ENCODE measurements around the gene CD300E.
"Not testable (repeated sequence)": the region's sequence is repeated elsewhere in the genome, so short reads cannot be mapped to it uniquely, and the experiment has no call there.

CD300E gene, protein sequence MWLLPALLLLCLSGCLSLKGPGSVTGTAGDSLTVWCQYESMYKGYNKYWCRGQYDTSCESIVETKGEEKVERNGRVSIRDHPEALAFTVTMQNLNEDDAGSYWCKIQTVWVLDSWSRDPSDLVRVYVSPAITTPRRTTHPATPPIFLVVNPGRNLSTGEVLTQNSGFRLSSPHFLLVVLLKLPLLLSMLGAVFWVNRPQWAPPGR

DNA sequence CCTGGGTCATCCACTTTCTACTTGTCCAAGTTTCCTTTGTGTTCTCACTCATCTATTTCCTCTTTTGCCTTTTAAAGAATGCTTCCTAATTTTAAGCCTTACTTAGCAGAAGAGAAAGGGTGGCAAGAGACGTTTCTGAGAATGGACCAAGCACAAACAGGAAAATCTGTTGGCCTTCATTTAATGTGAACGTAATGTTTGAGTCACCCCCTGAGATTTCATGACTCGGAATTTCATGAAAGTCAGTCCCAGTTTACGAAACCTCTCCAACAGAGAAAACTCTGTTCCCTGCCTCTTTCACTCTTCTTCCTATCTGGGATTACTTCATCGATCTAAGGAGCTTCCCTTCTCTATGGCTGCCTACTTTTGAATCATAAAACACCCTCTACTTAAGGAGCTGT is at the start of gene CD300E:
TSS of gene CD300E (minus strand) at position 46 of the 401 bp plus-strand sequence. CDS start 117 bp downstream, outside the sequence.
- no peak for DNase-seq (ENCODE audit: low read depth)

DNA sequence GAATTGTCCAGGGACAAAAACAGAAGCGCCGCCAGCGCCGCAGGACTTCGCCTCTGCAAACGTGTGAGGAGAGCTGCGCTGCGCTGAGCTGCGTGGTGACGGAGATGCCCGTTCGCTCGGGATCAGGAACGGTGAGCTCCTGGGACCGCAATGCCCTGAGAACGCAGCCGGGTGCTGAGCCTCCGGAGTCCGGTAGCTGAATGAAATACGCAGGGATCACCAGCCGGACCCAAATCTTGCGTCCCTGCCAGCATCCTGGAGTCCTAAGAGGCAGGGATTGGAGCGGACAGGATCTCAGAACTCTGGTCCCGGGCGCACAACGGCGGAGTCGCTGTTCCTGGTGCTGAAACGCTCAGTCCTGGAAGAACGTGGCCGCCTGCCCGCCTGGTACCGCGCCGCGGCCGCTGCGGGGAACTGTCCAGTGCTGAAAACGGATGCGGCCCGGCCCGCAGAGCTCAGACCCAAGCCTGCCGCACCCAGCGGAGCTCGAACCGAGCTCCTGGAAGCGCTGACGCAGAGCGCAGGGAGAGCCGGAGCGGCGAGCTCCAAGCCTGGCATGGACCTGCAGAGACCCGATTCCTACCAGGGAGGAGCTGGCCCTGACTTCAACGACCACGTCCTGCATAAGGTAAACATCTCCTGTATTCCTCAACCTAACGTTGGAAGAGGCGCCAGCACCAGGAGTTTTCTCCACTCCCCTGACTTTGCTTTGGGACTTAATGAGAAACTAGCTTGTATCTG is 47.7 kb upstream of the CD300E start:
- DNase-seq (ENCODE audit: low read depth), result peak; percentile 45

DNA sequence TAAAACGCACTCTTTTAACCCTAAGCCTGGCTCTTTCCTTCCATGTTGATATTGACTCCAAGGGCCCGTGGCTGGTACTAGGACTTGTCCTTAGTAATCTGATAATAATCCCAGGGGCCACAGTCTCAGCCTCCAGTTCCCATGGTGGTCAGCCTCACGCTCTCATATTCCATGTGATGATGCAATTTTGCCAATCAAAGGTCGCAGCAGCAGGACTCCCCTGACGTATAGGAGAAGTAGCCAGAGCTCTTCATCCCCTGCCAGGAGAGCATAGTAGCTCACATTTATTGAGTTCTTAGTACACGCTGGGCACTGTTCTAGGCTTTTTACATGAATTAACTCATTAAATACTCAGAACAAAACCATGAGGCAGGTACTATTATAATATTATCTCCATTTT is 46.8 kb upstream of the CD300E start:
- DNase-seq (ENCODE audit: low read depth), result no peak

DNA sequence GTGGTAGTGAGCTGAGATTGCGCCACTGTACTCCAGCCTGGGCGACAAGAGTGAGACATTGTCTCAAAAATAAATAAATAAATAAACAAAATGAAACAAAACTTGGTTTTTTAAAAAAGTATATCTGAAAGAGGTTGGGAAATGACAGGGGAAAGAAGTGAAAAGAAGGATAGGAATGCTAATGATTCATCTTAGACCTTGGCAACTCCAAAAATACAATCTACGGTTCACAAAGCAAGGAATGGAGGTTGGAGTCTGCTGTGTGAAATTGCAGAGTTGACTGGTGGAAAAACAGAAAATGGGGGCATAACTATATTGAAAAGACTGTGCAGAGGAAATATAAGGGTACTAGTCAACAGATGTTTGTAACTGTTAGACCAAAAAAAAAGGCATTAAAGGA is 40.0 kb upstream of the CD300E start:
- no peak for DNase-seq (ENCODE audit: low read depth)

DNA sequence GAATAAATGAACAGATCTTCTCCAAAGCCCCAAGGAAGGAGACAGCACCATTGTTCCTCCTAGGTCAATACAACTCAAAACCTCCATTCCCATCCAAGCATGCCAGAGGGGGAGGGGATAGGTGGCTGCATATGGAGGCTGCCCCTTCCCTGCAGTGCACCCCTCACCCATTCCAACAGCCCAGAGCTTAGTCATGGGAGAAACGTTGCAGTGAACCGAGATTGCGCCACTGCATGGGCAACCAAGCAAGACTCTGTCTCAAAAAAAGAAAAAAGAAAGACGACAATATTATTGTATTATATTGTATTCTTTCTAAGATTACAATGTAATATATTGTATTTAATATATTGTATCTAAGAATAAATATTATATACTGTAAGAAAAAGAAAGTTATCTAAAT is 36.4 kb upstream of the CD300E start:
- DNase-seq (ENCODE audit: low read depth), result no peak

DNA sequence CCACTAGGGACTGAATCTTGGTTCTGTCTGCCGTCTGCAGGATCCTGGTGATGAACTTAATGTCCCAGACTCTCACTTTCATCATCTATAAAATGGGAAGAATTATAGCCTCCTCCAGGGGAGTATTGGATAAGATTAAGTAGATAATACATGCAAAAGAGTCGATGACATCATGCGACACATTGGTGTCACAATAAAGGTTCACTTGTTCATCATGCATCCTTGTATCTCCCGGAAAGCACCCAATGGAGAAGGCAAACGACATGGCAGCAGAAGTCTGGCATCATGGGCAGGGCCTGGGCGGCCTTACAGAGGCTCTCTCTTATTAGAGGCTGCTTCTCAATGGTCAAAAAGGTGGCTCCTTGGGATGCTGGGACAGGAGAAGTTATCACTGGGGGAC is 35.1 kb upstream of the CD300E start:
- DNase-seq (ENCODE audit: low read depth), result no peak

DNA sequence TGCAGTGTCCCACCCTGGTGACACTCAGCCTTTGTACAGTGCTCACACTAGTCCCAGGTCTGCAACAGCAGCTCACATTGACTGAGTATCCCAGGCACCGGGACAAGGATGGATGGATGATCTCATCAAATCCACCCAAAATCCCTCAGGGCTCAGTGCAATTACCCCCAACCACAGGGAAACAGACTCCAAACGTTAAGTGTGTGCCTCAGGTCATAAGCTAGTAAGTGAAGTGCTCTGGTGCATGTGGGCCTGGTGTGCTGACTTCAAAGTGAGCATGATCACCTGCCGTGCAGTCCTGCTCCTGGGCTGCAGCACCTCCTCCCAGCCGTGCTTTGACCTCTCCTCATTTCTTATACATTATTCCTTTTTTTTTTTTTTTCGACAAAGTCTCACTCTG is 31.2 kb upstream of the CD300E start:
- no peak for DNase-seq (ENCODE audit: low read depth)

DNA sequence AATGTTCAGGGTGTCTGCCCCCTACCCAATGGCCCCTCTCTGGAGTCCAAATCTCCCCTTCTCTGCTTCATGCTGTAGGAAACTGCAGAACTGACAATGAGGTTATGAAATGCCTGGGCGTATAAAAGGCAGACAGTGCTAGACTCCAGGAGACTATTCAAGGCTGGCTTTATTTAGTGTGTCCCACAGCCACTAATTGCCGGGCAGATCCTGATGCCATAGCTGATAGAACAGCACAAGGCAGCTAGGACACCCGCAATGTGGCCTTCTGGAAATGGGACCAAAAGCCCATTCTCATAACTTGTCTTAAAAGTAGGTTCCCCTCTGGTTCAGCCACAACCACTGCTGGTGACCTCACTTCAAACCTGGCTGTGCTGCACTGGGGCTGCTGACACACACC is 28.5 kb upstream of the CD300E start:
- no peak for DNase-seq (ENCODE audit: low read depth)

DNA sequence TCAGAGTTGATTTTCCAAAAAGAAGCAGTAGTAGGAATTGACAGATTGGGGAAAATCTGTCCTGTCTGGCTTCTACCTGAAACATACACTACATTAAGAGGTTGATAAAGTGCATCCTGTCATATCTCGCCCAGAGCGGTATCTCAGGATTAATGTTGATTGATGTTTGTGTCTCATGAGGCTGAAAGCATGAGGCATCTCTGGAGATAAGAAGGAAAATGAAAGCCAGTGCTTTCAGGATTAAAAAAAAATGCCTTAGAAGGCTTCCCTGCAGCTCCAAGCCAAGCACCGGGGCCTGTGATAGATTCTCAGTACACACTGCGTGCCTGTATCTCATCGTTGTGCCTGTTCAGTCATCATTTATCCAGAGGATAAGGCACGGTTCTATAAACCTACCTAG is 26.4 kb upstream of the CD300E start:
- DNase-seq (ENCODE audit: low read depth), result no peak

DNA sequence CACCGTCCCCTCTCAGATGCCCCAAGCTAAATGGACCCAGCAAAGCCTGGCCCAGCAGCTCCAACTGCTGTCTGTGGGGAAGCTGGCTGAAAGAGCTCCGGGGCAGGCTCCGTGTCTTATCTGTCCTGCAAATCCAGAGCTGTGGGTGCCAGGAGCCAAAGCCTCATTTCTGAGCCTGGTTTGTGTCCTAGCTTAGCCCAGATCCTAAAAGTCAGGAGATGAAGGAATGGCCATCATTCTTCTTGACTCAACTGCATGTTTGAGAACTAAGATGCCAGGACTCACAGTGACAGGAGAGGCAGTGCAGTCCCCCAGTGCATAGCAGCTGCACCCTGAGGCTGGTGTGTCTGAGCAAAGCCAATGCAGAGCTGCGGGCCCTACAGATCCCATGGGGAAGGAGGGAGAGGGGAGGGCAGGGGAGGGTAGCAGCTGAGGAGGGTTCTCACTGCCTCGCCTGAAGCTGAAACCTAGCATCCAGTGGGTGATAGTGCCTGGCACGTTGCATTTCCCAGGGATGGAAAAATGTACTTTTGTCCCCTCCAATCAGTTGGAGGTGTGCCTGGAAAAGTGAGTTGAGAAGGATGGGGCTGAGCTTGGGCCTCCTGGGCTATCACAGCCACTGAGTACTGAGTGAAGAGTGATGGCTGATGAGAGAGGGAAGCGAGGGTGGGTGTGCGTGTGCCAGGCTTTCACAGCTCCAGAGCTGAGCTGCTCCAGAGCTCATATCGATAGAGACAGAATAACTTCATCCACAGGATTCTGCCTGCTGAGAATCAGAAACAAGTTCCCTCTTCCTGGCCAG is 24.5 kb upstream of the CD300E start:
- DNase-seq (ENCODE audit: low read depth), result no peak

DNA sequence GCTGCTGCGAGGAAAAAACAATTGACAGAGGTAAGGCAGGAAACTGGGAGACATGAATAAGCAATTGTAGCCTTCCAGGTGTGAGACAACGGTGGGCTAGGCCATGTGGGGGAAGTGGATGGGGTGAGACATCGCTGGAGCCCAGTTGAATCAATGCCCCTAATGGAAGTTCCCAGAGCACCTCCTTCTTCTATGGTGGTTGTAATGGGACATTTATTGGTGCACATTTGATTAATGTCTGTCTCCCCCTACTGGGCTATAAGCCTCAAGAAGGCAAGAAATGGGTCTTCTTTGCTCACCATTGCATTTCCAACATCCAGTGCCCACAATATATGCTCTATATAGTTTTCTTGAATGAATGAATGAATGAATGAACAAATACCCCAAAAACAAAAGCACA is 22.7 kb upstream of the CD300E start:
- no peak for DNase-seq (ENCODE audit: low read depth)

DNA sequence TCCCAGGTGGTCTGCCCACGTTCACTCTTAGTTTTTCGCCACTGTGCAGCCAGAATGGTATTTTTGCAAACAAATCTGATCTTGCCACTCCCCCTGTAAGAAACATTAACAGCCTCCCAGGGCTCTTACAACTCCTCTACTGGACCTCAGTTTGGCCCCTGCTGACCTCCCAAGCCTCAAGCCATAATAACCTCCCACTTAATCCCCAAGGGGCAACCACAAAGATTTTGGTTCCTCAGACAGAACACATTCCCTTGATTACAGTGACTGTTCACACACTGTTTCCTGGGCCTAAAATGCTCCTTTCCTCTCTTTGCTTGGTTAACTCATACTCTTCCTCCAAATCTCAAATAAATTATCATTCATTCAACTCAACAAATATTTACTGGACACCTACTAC is 21.5 kb upstream of the CD300E start:
- DNase-seq (ENCODE audit: low read depth), result no peak

DNA sequence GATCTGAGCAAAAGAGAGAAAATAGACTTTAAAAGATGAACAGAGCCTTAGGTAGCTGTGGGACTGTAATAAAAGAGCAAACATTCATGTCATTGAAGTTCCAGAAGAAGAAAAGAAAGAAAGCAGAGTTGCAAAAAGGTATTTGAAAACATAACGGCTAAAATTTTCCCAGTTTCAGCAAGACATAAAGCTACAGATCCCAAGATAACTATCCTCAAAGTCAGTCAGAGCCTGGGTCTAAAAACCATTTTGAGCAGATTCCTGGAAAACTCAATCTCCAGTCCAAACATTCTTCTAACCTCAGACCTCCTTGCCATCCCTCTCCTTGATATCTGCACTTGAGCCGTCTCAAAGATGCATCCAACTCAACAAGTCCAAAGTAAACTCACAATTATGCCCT is 20.9 kb upstream of the CD300E start:
- DNase-seq (ENCODE audit: low read depth), result no peak

DNA sequence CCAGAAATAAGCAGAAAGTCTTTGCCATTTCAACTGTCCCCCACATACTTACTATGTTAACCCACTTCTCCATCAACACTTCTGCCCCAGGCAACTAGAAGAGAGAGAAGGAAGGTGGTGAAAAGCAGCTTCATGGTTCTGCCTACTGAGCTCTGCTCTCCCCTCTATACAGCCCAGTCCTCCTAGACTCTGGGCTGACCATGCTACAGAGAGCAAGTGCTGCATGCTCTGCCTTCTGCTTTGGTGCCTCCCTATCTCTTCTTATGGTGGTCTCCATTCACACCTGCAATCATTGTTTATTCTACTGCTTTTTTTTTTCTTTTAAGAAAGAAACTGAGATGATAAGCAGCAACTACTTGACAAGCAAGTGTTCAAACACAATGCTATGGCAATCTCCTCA is 20.3 kb upstream of the CD300E start:
- DNase-seq (ENCODE audit: low read depth), result no peak

DNA sequence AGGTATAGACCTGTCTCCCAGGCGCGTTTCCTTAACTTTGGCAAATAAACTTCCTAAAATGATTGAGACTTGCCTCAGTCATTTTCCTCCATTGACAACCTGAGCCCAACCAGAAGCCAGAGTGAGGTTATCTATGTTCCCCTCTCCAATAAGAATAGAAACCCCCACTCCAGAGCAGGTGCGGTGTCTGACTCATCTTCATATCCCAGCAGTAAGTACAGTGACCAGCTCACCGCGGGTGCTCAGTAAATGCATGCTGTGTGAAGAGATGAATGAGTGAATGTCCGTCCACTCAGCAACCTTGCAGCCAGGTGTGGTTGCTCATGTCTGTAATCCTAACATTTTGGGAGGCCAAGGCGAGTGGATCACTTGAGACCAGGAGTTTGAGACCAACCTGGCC is 19.5 kb upstream of the CD300E start:
- no peak for DNase-seq (ENCODE audit: low read depth)

DNA sequence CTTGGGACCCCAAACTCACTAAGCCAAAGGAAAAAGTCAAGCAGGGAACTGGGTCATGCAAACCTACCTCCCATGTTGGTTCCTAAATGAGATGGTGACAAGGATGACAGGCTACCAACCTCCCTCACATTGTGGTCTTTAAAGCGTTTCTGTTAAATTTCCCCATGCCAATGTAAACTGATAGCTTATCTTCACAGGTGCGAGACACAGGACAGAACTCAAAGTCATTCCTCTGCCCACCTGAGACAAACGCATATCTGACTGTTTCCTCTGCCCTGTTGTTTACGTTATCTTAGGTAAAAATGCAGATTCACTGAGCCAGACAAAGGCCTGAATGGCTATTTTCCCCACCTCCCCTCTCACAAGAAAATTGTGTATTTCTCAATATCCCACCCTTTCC is 19.0 kb upstream of the CD300E start:
- DNase-seq (ENCODE audit: low read depth), result no peak

DNA sequence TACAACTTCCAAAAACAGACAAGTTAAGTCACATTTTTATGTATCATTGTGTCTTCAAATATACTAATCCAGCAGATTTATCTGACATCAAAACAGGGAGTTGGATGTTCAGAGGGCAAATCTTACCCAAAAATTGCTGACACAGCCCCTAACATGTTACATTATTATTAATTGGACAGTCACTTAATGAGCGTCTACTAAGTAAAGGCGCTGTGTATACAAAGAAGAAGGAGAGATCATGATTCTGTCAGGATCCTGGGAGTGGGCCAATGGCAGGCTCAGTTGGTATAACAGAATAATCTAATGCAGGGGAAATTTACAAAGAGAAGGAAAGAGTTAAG is 18.4 kb upstream of the CD300E start:
- no peak for DNase-seq (ENCODE audit: low read depth)

DNA sequence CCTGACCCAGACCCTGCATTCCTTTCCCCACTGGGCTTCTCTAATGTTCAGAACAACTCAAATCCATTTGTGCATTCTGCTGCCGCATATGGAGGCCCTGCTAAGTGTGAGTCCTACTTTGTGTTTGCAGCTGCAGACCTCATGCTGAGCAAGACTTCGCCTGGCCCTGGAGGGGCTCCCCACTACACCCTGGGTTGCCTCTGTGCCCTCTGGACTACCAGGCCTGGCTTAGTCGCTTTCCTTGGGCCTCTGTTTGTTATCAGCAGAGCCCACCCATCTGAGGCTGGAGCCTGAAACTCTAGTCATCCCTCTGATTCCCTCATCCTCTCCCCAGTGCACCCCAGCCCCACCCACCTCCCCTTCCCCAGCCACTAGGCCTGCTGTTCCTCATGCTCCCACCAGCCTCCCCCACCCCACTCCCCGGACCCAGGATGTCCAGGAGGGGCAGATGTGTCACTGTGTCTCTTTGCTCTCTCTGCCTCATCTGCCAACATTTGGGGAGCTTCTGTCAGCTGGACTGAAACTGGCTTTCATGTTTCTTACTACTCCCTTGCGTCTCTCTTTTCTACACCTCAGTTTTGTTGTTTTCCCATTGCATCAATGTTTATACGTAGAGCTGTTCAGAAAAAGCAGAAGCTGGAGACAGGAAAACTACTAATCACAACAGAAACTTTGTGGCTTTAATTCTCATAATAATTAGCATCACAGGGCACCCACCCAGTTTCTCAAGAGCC is 17.9 kb upstream of the CD300E start:
- DNase-seq (ENCODE audit: low read depth), result no peak

DNA sequence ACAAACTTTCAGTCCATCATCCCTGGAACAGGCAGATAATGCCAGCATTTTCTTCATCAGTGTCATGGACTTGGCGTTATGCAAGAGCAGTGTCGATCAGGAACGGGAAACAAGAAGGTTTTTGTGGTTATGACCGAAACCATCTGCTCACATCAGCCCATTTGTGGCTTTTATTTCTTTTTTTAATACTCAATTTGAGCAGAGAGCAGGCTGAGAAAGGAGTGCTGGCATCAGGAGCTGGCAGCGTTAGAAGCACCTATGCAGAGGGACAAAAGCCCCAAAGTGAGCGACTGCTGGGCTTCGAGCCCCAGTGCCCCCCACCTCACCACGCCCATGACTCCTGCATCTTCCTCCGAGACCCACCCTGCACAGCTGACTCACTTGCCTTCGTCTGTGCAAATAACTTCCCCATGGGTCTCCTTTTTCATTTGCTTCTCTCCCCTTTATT is 16.2 kb upstream of the CD300E start:
- DNase-seq (ENCODE audit: low read depth), result no peak

DNA sequence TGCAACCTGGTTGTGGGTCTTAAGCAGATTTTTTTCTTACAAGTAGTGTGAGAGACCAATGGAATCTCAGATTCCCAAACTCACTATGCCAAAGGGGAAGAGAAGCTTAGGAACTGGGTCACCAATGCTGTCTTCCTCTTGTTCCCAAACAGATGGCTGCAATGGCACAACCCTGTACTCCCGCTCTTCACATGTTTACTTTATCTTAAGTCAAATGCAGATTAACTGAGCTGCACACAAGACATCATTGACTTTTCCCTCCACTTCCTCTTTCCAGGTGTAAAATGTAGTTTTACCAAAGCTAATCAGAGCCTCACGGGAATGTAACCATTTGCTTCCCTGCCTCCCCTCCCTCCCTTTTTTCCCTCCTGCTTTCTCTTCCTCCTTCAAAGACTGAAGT is 14.4 kb upstream of the CD300E start:
- DNase-seq (ENCODE audit: low read depth), result no peak

DNA sequence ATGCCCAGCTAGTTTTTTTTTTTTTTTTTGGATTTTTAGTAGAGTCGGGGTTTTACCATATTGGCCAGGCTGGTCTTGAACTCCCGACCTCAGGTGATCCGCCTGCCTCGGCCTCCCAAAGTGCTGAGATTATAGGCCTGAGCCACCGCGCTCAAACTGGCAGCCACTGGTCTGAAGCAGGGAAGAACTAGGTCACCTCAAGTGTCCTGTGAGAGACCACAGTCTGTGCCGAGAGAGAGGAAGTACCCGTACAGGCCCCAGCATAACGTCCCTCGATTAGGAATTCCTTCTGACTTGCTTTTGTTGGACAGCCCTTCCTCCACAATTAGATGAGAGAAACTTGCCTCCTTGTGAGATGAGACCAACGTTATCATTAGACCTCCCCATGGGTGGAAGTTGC is 13.7 kb upstream of the CD300E start:
- DNase-seq (ENCODE audit: low read depth), result no peak

DNA sequence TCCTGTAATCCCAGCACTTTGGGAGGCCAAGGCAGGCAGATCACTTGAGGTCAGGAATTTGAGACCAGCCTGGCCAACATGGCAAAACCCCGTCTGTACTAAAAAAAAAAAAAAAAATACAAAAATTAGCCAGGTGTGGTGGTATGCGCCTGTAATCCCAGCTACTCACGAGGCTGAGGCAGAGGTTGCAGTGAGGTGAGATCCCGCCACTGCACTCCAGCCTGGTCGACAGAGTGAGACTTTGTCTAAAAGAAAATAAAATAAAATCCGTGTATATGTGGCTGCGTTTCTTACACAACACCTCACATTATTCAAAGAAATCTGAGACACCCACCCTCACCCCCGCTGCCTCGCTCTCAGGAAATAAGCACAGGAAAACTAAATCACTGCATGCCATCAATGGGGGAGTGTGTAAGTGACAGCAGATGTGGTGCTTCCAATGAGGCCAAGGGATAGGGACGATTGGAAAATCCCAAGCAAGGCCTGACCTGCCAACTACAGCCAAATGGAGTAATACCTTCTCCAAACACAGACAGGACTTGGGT is 13.1 kb upstream of the CD300E start:
- DNase-seq (ENCODE audit: low read depth), result not testable (repeated sequence)

Measured in stimulated activated CD8-positive, alpha-beta memory T cell treated with anti-CD3 and anti-CD28 coated beads, Interleukin-7, amount 100 ng/mL, for 24 hours (primary cell).